GM23338 (cell line): Measurements from ENCODE around the gene SASH1. TPM values are rescaled to one million over a fixed set of nuclear protein-coding genes. Genes with fewer than 3 reads are reported as not detected.

Source experiments
- ATAC-seq: fragments of 200-7000 bp; cut with Tn5 transposase; 3 replicates; pipeline ENCODE4 v1.9.1; 2020
- DNase-seq: peaks from one replicate; pipeline ENCODE4 v3.0.0-alpha.2; 2015; ENCODE audit warnings: low spot score
- H2AFZ ChIP-seq: fragments of 200-600 bp; sonication (generic); 2 replicates; pipeline ENCODE4 v1.8.0; 2016; ENCODE audit warnings: antibody characterized with exemption, mild to moderate bottlenecking, moderate library complexity
- H3F3A ChIP-seq: fragments of 200-600 bp; sonication (generic); replicated peaks from 2 replicates; pipeline ENCODE4 v1.8.0; 2017; ENCODE audit warnings: antibody characterized with exemption, mixed run types, low read depth
- H3K27ac ChIP-seq: fragments of 200-600 bp; sonication (generic); 2 replicates; pipeline ENCODE4 v1.6.1; 2016; ENCODE audit warnings: low read depth
- H3K27me3 ChIP-seq: fragments of 200-600 bp; sonication (generic); 2 replicates; pipeline ENCODE4 v1.8.0; 2016; ENCODE audit warnings: mild to moderate bottlenecking, mixed run types, moderate library complexity; ENCODE audit not compliant: insufficient read depth
- H3K36me3 ChIP-seq: fragments of 200-600 bp; sonication (generic); 2 replicates; pipeline ENCODE4 v1.8.0; 2016; ENCODE audit warnings: mild to moderate bottlenecking; ENCODE audit not compliant: insufficient read depth
- H3K4me1 ChIP-seq: fragments of 200-600 bp; sonication (generic); 2 replicates; pipeline ENCODE4 v1.8.0; 2016; ENCODE audit warnings: mild to moderate bottlenecking, moderate library complexity; ENCODE audit not compliant: insufficient read depth
- H3K4me2 ChIP-seq: fragments of 200-600 bp; sonication (generic); 2 replicates; pipeline ENCODE4 v1.7.1; 2017; ENCODE audit warnings: mixed run types
- H3K4me3 ChIP-seq: fragments of 200-600 bp; sonication (generic); 2 replicates; pipeline ENCODE4 v1.6.1; 2016; ENCODE audit warnings: mixed run types
- H3K79me2 ChIP-seq: fragments of 200-600 bp; sonication (generic); replicated peaks from 2 replicates; pipeline ENCODE4 v1.8.0; 2017; ENCODE audit warnings: mild to moderate bottlenecking; ENCODE audit not compliant: insufficient read depth
- H3K9me2 ChIP-seq: fragments of 200-600 bp; sonication (generic); 2 replicates; pipeline ENCODE4 v1.8.0; 2017; ENCODE audit not compliant: insufficient read depth
- H4K20me1 ChIP-seq: fragments of 200-600 bp; sonication (generic); replicated peaks from 2 replicates; pipeline ENCODE4 v1.8.0; 2017; ENCODE audit warnings: mild to moderate bottlenecking; ENCODE audit not compliant: insufficient read depth
- H3K27ac Mint-ChIP-seq: 2 replicates; pipeline ENCODE4 v1.8.0; 2020; ENCODE audit warnings: inconsistent platforms, mild to moderate bottlenecking, moderate library complexity, mixed read lengths
- H3K27me3 Mint-ChIP-seq: 3 replicates; pipeline ENCODE4 v1.8.0; 2022; ENCODE audit warnings: low read depth, mild to moderate bottlenecking, moderate library complexity, mixed read lengths, inconsistent platforms; ENCODE audit not compliant: insufficient read depth, poor library complexity
- H3K36me3 Mint-ChIP-seq: 3 replicates; pipeline ENCODE4 v1.8.0; 2021; ENCODE audit warnings: low read depth, mild to moderate bottlenecking, inconsistent platforms, moderate library complexity, mixed read lengths
- H3K4me1 Mint-ChIP-seq: 3 replicates; pipeline ENCODE4 v1.8.0; 2020; ENCODE audit warnings: mild to moderate bottlenecking, inconsistent platforms, mixed read lengths
- H3K4me3 Mint-ChIP-seq: 3 replicates; pipeline ENCODE4 v1.8.0; 2021; ENCODE audit warnings: moderate library complexity, mild to moderate bottlenecking, inconsistent platforms, mixed read lengths
- H3K9me3 Mint-ChIP-seq: 3 replicates; pipeline ENCODE4 v1.8.0; 2020; ENCODE audit warnings: moderate library complexity, mild to moderate bottlenecking, inconsistent platforms, mixed read lengths
- CREB1 ChIP-seq: fragments of 250-450 bp; sonication (Bioruptor Pico); IDR thresholded peaks from 2 replicates; pipeline ENCODE4 v1.5.0; 2020; ENCODE audit warnings: low read depth, mild to moderate bottlenecking, moderate library complexity
- ETS1 ChIP-seq: IDR thresholded peaks from 2 replicates; pipeline ENCODE4 v1.6.1; 2016; ENCODE audit warnings: antibody characterized with exemption
- EZH2 ChIP-seq: fragments of 200-600 bp; sonication (generic); IDR thresholded peaks from one replicate; pipeline ENCODE4 v1.8.0; 2017; ENCODE audit warnings: antibody characterized with exemption, mild to moderate bottlenecking, low read depth; ENCODE audit not compliant: unreplicated experiment
- EZH2phosphoT487 ChIP-seq: fragments of 200-600 bp; sonication (generic); IDR thresholded peaks from one replicate; pipeline ENCODE4 v1.8.1; 2018; ENCODE audit warnings: antibody characterized with exemption; ENCODE audit not compliant: unreplicated experiment
- JUNB ChIP-seq: IDR thresholded peaks from one replicate; pipeline ENCODE4 v1.6.1; 2016; ENCODE audit warnings: antibody characterized with exemption; ENCODE audit not compliant: unreplicated experiment
- POLR2AphosphoS5 ChIP-seq: IDR thresholded peaks from 2 replicates; pipeline ENCODE4 v1.6.1; 2016; ENCODE audit warnings: antibody characterized with exemption, low read depth
- REST ChIP-seq: IDR thresholded peaks from one replicate; pipeline ENCODE4 v1.6.1; 2018; ENCODE audit warnings: antibody characterized with exemption; ENCODE audit not compliant: unreplicated experiment
- STAT1 ChIP-seq: IDR thresholded peaks from one replicate; pipeline ENCODE4 v1.6.1; 2016; ENCODE audit warnings: antibody characterized with exemption; ENCODE audit not compliant: unreplicated experiment
- ZNF462 ChIP-seq: fragments of 250-450 bp; sonication (Bioruptor Pico); IDR thresholded peaks from 2 replicates; pipeline ENCODE4 v1.5.0; 2020; ENCODE audit warnings: mild to moderate bottlenecking, moderate library complexity
- polyA plus RNA-seq: library from polyadenylated mRNA; unstranded; fragments of >200 nt; fragmentation: Nextera tagmentation; extraction: Ambion mirVana; gene quantifications from 2 replicates; pipeline ENCODE4 v1.2.1, GENCODE V29; 2016
- total RNA-seq: library from RNA; depleted of rRNA; stranded (reverse); fragments of >200 nt; shearing (Covaris generic); gene quantifications from 2 replicates; pipeline ENCODE4 v1.2.3, GENCODE V29; 2014

SASH1 gene
- total and polyA plus RNA-seq, 2 experiments from 2014 or later: 8.2 to 30.2 TPM

GRCh38 chr6:148497717-148498116, 155.1 kb downstream of the SASH1 start (continued):
- TF ChIP-seq ZNF462 (CRISPR knock-in tag): no peak
- no peak for TF ChIP-seq CREB1
- no peak for TF ChIP-seq POLR2AphosphoS5
- no peak for TF ChIP-seq ETS1
- no peak for TF ChIP-seq STAT1

- no peak for TF ChIP-seq JUNB
- no peak for TF ChIP-seq EZH2phosphoT487
- no peak for TF ChIP-seq EZH2
- no peak for TF ChIP-seq REST
- no peak for TF ChIP-seq POLR2AphosphoS5
- no peak for TF ChIP-seq ETS1
- no peak for TF ChIP-seq STAT1
- H3K27me3 ChIP-seq: no peaks in the 10 kb centered on the region
- ATAC-seq (no peak), DNase-seq (no peak)
- no peaks in the 10 kb centered on the region for H3K79me2 ChIP-seq
- Mint-ChIP-seq H3K27me3 (no peaks in the 10 kb centered on the region), H3K4me1 (no peaks in the 10 kb centered on the region; the same call in 2 of the 3 replicates), H3K27ac (no peak overlapping the region), H3K36me3 (no peaks in the 10 kb centered on the region), H3K9me3 (no peaks in the 10 kb centered on the region), H3K4me3 (no peak overlapping the region)
- H2AFZ ChIP-seq: no peak overlapping the region
- no peak overlapping the region for H3K4me3 ChIP-seq
- H3F3A ChIP-seq: no peaks in the 10 kb centered on the region
- no peak overlapping the region for H3K27ac ChIP-seq
- H3K4me1 ChIP-seq: no peaks in the 10 kb centered on the region
- 0 out of 2 replicates have a peak, but pooled peaks cover 4% of the 10 kb centered on the region for H4K20me1 ChIP-seq
- no peak overlapping the region for H3K4me2 ChIP-seq
- peaks cover 5% of the 10 kb centered on the region for H3K9me2 ChIP-seq
- H3K36me3 ChIP-seq: no peaks in the 10 kb centered on the region
Observed at GRCh38 chr6:148500402-148500801, 157.8 kb downstream of the SASH1 start.
